SK-N-SH (cell line): Measurements from ENCODE around the gene GMPPA. TPM values are rescaled to one million over a fixed set of nuclear protein-coding genes. Genes with fewer than 3 reads are reported as not detected.

Experiments
- CTCF ChIA-PET: fragments of 300-600, 350-600 bp; formaldehyde crosslinking; extraction: SDS; loops from one replicate; lab custom pipeline; 2021; lab: Yijun Ruan, JAX
- POLR2A ChIA-PET: fragments of 350-600 bp; sonication (Branson Sonifier 250); formaldehyde crosslinking; extraction: SDS; loops from one replicate; lab custom pipeline; 2020; ENCODE audit warnings: antibody characterized with exemption, inconsistent platforms; lab: Yijun Ruan, JAX
- DNase-seq: peaks from one replicate; pipeline ENCODE4 v3.0.0; 2012
- H2AFZ ChIP-seq: fragments of 200-600 bp; sonication (generic); 2 replicates; pipeline ENCODE4 v1.8.1; 2016; ENCODE audit warnings: antibody characterized with exemption, mild to moderate bottlenecking, low read depth
- H3F3A ChIP-seq: fragments of 200-600 bp; sonication (generic); replicated peaks from 2 replicates; pipeline ENCODE3; 2016; ENCODE audit warnings: antibody characterized with exemption, mild to moderate bottlenecking; ENCODE audit not compliant: insufficient read depth
- H3K27ac ChIP-seq, 2 experiments: fragments of 200-500 bp in 1 of 2; fragments of 200-600 bp in 1 of 2; sonication (Bioruptor generic) in 1 of 2; sonication (generic), shearing (Covaris generic) in 1 of 2; 2 replicates each; pipeline versions ENCODE4 v1.5.1 to v1.6.1; 2014 to 2016; ENCODE audit warnings: low read depth in 2 of 2, inconsistent platforms in 1 of 2, low read length in 1 of 2, mild to moderate bottlenecking in 1 of 2, mixed read lengths in 1 of 2
- H3K27me3 ChIP-seq: fragments of 200-600 bp; sonication (generic), shearing (Covaris generic); 2 replicates; pipeline ENCODE4 v1.6.1; 2016; ENCODE audit warnings: mixed run types; ENCODE audit not compliant: insufficient read depth
- H3K36me3 ChIP-seq, 2 experiments: fragments of 200-500 bp in 1 of 2; fragments of 200-600 bp in 1 of 2; sonication (Bioruptor generic) in 1 of 2; sonication (generic) in 1 of 2; replicated peaks in 1 of 2; 2 replicates each; pipeline versions ENCODE3 to v1.5.1; 2014 to 2016; ENCODE audit warnings: low read length in 1 of 2, mild to moderate bottlenecking in 1 of 2; ENCODE audit not compliant: insufficient read depth in 2 of 2, control insufficient read depth in 1 of 2
- H3K4me1 ChIP-seq, 2 experiments: fragments of 200-500 bp in 1 of 2; fragments of 200-600 bp in 1 of 2; sonication (Bioruptor generic) in 1 of 2; sonication (generic), shearing (Covaris generic) in 1 of 2; 2 replicates each; pipeline versions ENCODE4 v1.5.1 to v1.6.1; 2014 to 2016; ENCODE audit warnings: low read depth in 1 of 2, low read length in 1 of 2, mixed run types in 1 of 2; ENCODE audit not compliant: insufficient read depth in 2 of 2, control insufficient read depth in 1 of 2
- H3K4me2 ChIP-seq: fragments of 200-600 bp; sonication (generic), shearing (Covaris generic); 2 replicates; pipeline ENCODE4 v1.6.1; 2017; ENCODE audit warnings: mixed run types
- H3K4me3 ChIP-seq, 2 experiments: fragments of 200-500 bp in 1 of 2; fragments of 200-600 bp in 1 of 2; sonication (Bioruptor generic) in 1 of 2; sonication (generic), shearing (Covaris generic) in 1 of 2; 2 replicates each; pipeline versions ENCODE4 v1.5.1 to v1.8.1; 2014 to 2016; ENCODE audit warnings: low read depth in 2 of 2, inconsistent platforms in 1 of 2, low read length in 1 of 2, mild to moderate bottlenecking in 1 of 2, mixed read lengths in 1 of 2, moderate library complexity in 1 of 2
- H3K79me2 ChIP-seq: fragments of 200-600 bp; sonication (generic); 2 replicates; pipeline ENCODE4 v1.8.1; 2017; ENCODE audit warnings: mild to moderate bottlenecking; ENCODE audit not compliant: insufficient read depth
- H3K9ac ChIP-seq: fragments of 200-600 bp; sonication (generic); 2 replicates; pipeline ENCODE4 v1.6.1; 2017; ENCODE audit warnings: mixed run types
- H3K9me2 ChIP-seq: fragments of 200-600 bp; sonication (generic); 2 replicates; pipeline ENCODE4 v1.6.1; 2017; ENCODE audit warnings: mixed run types
- H3K9me3 ChIP-seq: fragments of 200-600 bp; sonication (generic); 2 replicates; pipeline ENCODE4 v1.6.1; 2017; ENCODE audit warnings: mixed run types, mild to moderate bottlenecking, moderate library complexity
- H4K20me1 ChIP-seq: fragments of 200-600 bp; sonication (generic); 2 replicates; pipeline ENCODE4 v1.6.1; 2017; ENCODE audit warnings: mild to moderate bottlenecking, mixed run types; ENCODE audit not compliant: insufficient read depth
- CTCF ChIP-seq: fragments of 200-600 bp; sonication (generic); IDR thresholded peaks from 2 replicates; pipeline ENCODE4 v1.6.1; 2017; ENCODE audit warnings: antibody characterized with exemption, mild to moderate bottlenecking, moderate library complexity
- ELF1 ChIP-seq: IDR thresholded peaks from 2 replicates; pipeline ENCODE4 v1.4.0; 2012
- FOSL2 ChIP-seq: IDR thresholded peaks from 2 replicates; pipeline ENCODE4 v1.4.0; 2012; ENCODE audit warnings: low read depth, mild to moderate bottlenecking, moderate library complexity, borderline replicate concordance
- IRF3 ChIP-seq: fragments of 150-350 bp; IDR thresholded peaks from 2 replicates; pipeline ENCODE4 v1.6.1; 2016; ENCODE audit warnings: mild to moderate bottlenecking, low read depth, low read length
- MAX ChIP-seq: IDR thresholded peaks from 2 replicates; pipeline ENCODE4 v1.4.0; 2012; ENCODE audit warnings: low read depth
- MXI1 ChIP-seq: IDR thresholded peaks from 2 replicates; pipeline ENCODE4 v1.6.1; 2012; ENCODE audit warnings: mild to moderate bottlenecking, low read depth, low read length, improper control_type of control experiment
- RAD21 ChIP-seq: IDR thresholded peaks from 2 replicates; pipeline ENCODE4 v1.6.1; 2012; ENCODE audit warnings: mild to moderate bottlenecking, low read length
- REST ChIP-seq: IDR thresholded peaks from 2 replicates; pipeline ENCODE4 v1.6.1; 2012; ENCODE audit warnings: mild to moderate bottlenecking, low read depth, low read length, moderate library complexity
- RFX5 ChIP-seq: IDR thresholded peaks from 2 replicates; pipeline ENCODE4 v1.6.1; 2012; ENCODE audit warnings: mild to moderate bottlenecking, improper control_type of control experiment, low read length
- RXRA ChIP-seq: IDR thresholded peaks from 2 replicates; pipeline ENCODE4 v1.4.0; 2012; ENCODE audit warnings: low read depth, mild to moderate bottlenecking, borderline replicate concordance
- SIN3A ChIP-seq: IDR thresholded peaks from 2 replicates; pipeline ENCODE4 v1.6.1; 2012; ENCODE audit warnings: low read depth, mild to moderate bottlenecking, low read length, moderate library complexity, borderline replicate concordance
- TEAD4 ChIP-seq: IDR thresholded peaks from 2 replicates; pipeline ENCODE4 v1.4.0; 2012; ENCODE audit warnings: mild to moderate bottlenecking, borderline replicate concordance; ENCODE audit not compliant: insufficient read depth
- USF2 ChIP-seq: fragments of 150-350 bp; IDR thresholded peaks from 2 replicates; pipeline ENCODE4 v1.6.1; 2017; ENCODE audit warnings: antibody characterized with exemption, low read length, low read depth, borderline replicate concordance
- YY1 ChIP-seq: IDR thresholded peaks from 2 replicates; pipeline ENCODE4 v1.4.0; 2012; ENCODE audit warnings: low read depth, mild to moderate bottlenecking
- ZBTB33 ChIP-seq: IDR thresholded peaks from 2 replicates; pipeline ENCODE4 v1.4.0; 2012; ENCODE audit warnings: low read depth, borderline replicate concordance
- WGBS: methylation state at CpG from one replicate; pipeline ENCODE4 v1.1.6; 2017; ENCODE audit warnings: low lambda C conversion rate; 5-methylcytosine and 5-hydroxymethylcytosine counted together
- polyA plus RNA-seq, 3 experiments: library from polyadenylated mRNA; depleted of rRNA; stranded (reverse); fragments of >200 nt; gene quantifications; 2 replicates each; pipeline ENCODE4 v1.2.3, GENCODE V29; 2012

The GMPPA gene
- polyA plus RNA-seq, 1 of the 3 experiments (the other 2 are of a cell fraction): 61.3 TPM

- Histone ChIP-seq H3K4me2 (no peak overlapping the region), H3K9me3 (no peaks in the 10 kb centered on the region), H3K36me3 (peaks cover 0 to 2% of the 10 kb centered on the region in 2 experiments), H2AFZ (no peak overlapping the region), H3K9ac (no peak overlapping the region), H3K27ac (no peak overlapping the region), H4K20me1 (no peaks in the 10 kb centered on the region), H3F3A (no peaks in the 10 kb centered on the region), H3K9me2 (no peaks in the 10 kb centered on the region), H3K27me3 (no peaks in the 10 kb centered on the region), H3K79me2 (no peaks in the 10 kb centered on the region), H3K4me3 (no peak overlapping the region), H3K4me1 (peaks cover 0 to 35% of the 10 kb centered on the region in 2 experiments; a peak in 1 of 4 replicates)
- ChIA-PET CTCF (interaction anchor here (0.9 to 3.0 kb wide), 7 partner anchors 11 to 374 kb away, joined by 3 to 23 read pairs (median 5); no protein-coding TSS in a partner anchor), POLR2A (interaction anchor here (0.8 kb wide), 1 partner anchor 10 kb away, joined by 3 read pairs; no protein-coding TSS in a partner anchor)
- DNase-seq: no peak
- no peak for TF ChIP-seq RFX5
- TF ChIP-seq ZBTB33: no peak
- no peak for TF ChIP-seq MAX
- no peak for TF ChIP-seq RAD21
- no peak for TF ChIP-seq ELF1
- TF ChIP-seq YY1: no peak
- no peak for TF ChIP-seq TEAD4
- no peak for TF ChIP-seq RXRA
- TF ChIP-seq USF2: no peak
- no peak for TF ChIP-seq CTCF
- no peak for TF ChIP-seq SIN3A
- TF ChIP-seq REST: no peak
- no peak for TF ChIP-seq IRF3
- TF ChIP-seq MXI1: no peak
- TF ChIP-seq FOSL2: no peak
- 76% methylated on average over 4 of the region's 9 CpGs for WGBS
Observed at GRCh38 chr2:219549619-219550018, 50.9 kb downstream of the GMPPA start.
